ENCODE results near the gene GGT6. TPM values are rescaled to one million over a fixed set of nuclear protein-coding genes. Genes with fewer than 3 reads are reported as not detected.

The GGT6 gene
- total RNA-seq, 1 donor from 2014 or later, result 6.6 TPM

- TF ChIP-seq, protein P1, sequence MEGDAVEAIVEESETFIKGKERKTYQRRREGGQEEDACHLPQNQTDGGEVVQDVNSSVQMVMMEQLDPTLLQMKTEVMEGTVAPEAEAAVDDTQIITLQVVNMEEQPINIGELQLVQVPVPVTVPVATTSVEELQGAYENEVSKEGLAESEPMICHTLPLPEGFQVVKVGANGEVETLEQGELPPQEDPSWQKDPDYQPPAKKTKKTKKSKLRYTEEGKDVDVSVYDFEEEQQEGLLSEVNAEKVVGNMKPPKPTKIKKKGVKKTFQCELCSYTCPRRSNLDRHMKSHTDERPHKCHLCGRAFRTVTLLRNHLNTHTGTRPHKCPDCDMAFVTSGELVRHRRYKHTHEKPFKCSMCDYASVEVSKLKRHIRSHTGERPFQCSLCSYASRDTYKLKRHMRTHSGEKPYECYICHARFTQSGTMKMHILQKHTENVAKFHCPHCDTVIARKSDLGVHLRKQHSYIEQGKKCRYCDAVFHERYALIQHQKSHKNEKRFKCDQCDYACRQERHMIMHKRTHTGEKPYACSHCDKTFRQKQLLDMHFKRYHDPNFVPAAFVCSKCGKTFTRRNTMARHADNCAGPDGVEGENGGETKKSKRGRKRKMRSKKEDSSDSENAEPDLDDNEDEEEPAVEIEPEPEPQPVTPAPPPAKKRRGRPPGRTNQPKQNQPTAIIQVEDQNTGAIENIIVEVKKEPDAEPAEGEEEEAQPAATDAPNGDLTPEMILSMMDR (IDR thresholded peaks at IDR 0.05; ENCODE audit: insufficient read depth, low read length, severe bottlenecking), result no peak
- DNase-seq (ENCODE audit: low read depth), result no peak
- peaks cover 5% of the 10 kb centered on the region for H3K27me3 ChIP-seq (ENCODE audit: control insufficient read depth, insufficient read depth, low read length)
- no peak overlapping the region for H3K4me3 ChIP-seq (ENCODE audit: low read depth, low read length)
- FAIRE-seq, result no peak
- peaks cover 5% of the 10 kb centered on the region for H3K36me3 ChIP-seq (ENCODE audit: control insufficient read depth, insufficient read depth, low read length)
These were observed 25.9 kb downstream of the GGT6 start for GRCh38 chr17:4534515-4534914.

- DNase-seq (ENCODE audit: low read depth) (no peak), FAIRE-seq (no peak)
- peaks cover 5% of the 10 kb centered on the region for H3K27me3 ChIP-seq (ENCODE audit: control insufficient read depth, insufficient read depth, low read length)
- H3K36me3 ChIP-seq (ENCODE audit: control insufficient read depth, insufficient read depth, low read length), result peaks cover 3% of the 10 kb centered on the region
- TF ChIP-seq, protein P1 (IDR thresholded peaks at IDR 0.05; ENCODE audit: insufficient read depth, low read length, severe bottlenecking), result no peak
- H3K4me3 ChIP-seq (ENCODE audit: low read depth, low read length), result no peak overlapping the region
These were observed 26.6 kb downstream of the GGT6 start for GRCh38 chr17:4533523-4534504.

GRCh38 chr17:4532860-4533522 lies 27.4 kb downstream of the GGT6 start:
- H3K4me3 ChIP-seq (ENCODE audit: low read depth, low read length), result no peak overlapping the region
- H3K27me3 ChIP-seq (ENCODE audit: control insufficient read depth, insufficient read depth, low read length), result peaks cover 5% of the 10 kb centered on the region
- DNase-seq (ENCODE audit: low read depth), result no peak
- TF ChIP-seq, protein P1 (IDR thresholded peaks at IDR 0.05; ENCODE audit: insufficient read depth, low read length, severe bottlenecking), result no peak
- peaks cover 3% of the 10 kb centered on the region for H3K36me3 ChIP-seq (ENCODE audit: control insufficient read depth, insufficient read depth, low read length)
- FAIRE-seq, result no peak

GRCh38 chr17:4531988-4532736 lies 28.2 kb downstream of the GGT6 start:
- TF ChIP-seq, protein P1 (IDR thresholded peaks at IDR 0.05; ENCODE audit: insufficient read depth, low read length, severe bottlenecking), result no peak
- no peaks in the 10 kb centered on the region for H3K36me3 ChIP-seq (ENCODE audit: control insufficient read depth, insufficient read depth, low read length)
- H3K4me3 ChIP-seq (ENCODE audit: low read depth, low read length), result no peak overlapping the region
- FAIRE-seq (peak; percentile 92), DNase-seq (ENCODE audit: low read depth) (no peak)
- peaks cover 5% of the 10 kb centered on the region for H3K27me3 ChIP-seq (ENCODE audit: control insufficient read depth, insufficient read depth, low read length)

- H3K36me3 ChIP-seq (ENCODE audit: control insufficient read depth, insufficient read depth, low read length), result no peaks in the 10 kb centered on the region
- no peak overlapping the region for H3K4me3 ChIP-seq (ENCODE audit: low read depth, low read length)
- TF ChIP-seq, protein P1 (IDR thresholded peaks at IDR 0.05; ENCODE audit: insufficient read depth, low read length, severe bottlenecking), result no peak
- no peak for DNase-seq (ENCODE audit: low read depth)
- peaks cover 7% of the 10 kb centered on the region for H3K27me3 ChIP-seq (ENCODE audit: control insufficient read depth, insufficient read depth, low read length)
- no peak for FAIRE-seq
These were observed 29.3 kb downstream of the GGT6 start for GRCh38 chr17:4530799-4531730.
